HepG2 (cell line): ENCODE data around the gene NPPC. TPM values are rescaled to one million over a fixed set of nuclear protein-coding genes. Genes with fewer than 3 reads are reported as not detected.

ENCODE experiments used
- AGO1 ChIP-seq: fragments of 200-400 bp; formaldehyde crosslinking; IDR thresholded peaks from 2 replicates; pipeline ENCODE4 v1.6.1; 2017; ENCODE audit warnings: mild to moderate bottlenecking, low read depth, low read length, moderate library complexity; ENCODE audit not compliant: poor library complexity, severe bottlenecking
- FOXM1 ChIP-seq: sonication (generic); formaldehyde crosslinking; IDR thresholded peaks from 2 replicates; pipeline ENCODE4 v1.5.0; 2020; ENCODE audit warnings: missing genetic modification reagents
- KLF11 ChIP-seq: IDR thresholded peaks from 2 replicates; pipeline ENCODE4 v1.6.1; 2016; ENCODE audit warnings: missing compliant biosample characterization
- KLF16 ChIP-seq, 2 experiments: sonication (generic) in 1 of 2; formaldehyde crosslinking in 1 of 2; IDR thresholded peaks; 2 replicates each; pipeline versions ENCODE4 v1.6.1 to v1.8.0; 2016 to 2023; ENCODE audit warnings: missing genetic modification reagents in 2 of 2, missing compliant biosample characterization in 1 of 2
- MAFK ChIP-seq, 2 experiments: IDR thresholded peaks in 1 of 2; conservative IDR thresholded peaks in 1 of 2; 2 replicates each; pipeline ENCODE4 v1.6.1; 2011; ENCODE audit warnings: improper control_type of control experiment in 2 of 2, low read length in 2 of 2
- NFKBIZ ChIP-seq: IDR thresholded peaks from 2 replicates; pipeline ENCODE4 v1.6.1; 2018; ENCODE audit warnings: missing genetic modification reagents, missing compliant biosample characterization
- ONECUT2 ChIP-seq: sonication (generic); formaldehyde crosslinking; IDR thresholded peaks from 2 replicates; pipeline ENCODE4 v1.4.0; 2020; ENCODE audit warnings: missing genetic modification reagents
- PAWR ChIP-seq: sonication (generic); formaldehyde crosslinking; IDR thresholded peaks from 2 replicates; pipeline ENCODE4 v1.4.0; 2020; ENCODE audit warnings: missing genetic modification reagents, mild to moderate bottlenecking, borderline replicate concordance
- PHF20 ChIP-seq: sonication (generic); formaldehyde crosslinking; IDR thresholded peaks from 2 replicates; pipeline ENCODE4 v1.5.0; 2020; ENCODE audit warnings: mild to moderate bottlenecking, missing genetic modification reagents
- PPARG ChIP-seq: conservative IDR thresholded peaks from 2 replicates; pipeline ENCODE4 v1.6.1; 2016; ENCODE audit warnings: missing biosample characterization, missing genetic modification reagents
- RFX3 ChIP-seq: IDR thresholded peaks from 2 replicates; pipeline ENCODE4 v1.6.1; 2016; ENCODE audit warnings: missing biosample characterization, missing genetic modification reagents
- RFX5 ChIP-seq: IDR thresholded peaks from 2 replicates; pipeline ENCODE4 v1.6.1; 2011; ENCODE audit warnings: low read depth, low read length, improper control_type of control experiment
- THAP8 ChIP-seq: sonication (generic); formaldehyde crosslinking; IDR thresholded peaks from 2 replicates; pipeline ENCODE4 v1.5.1; 2020; ENCODE audit warnings: missing genetic modification reagents, mild to moderate bottlenecking, borderline replicate concordance
- TMF1 ChIP-seq: sonication (generic); formaldehyde crosslinking; IDR thresholded peaks from 2 replicates; pipeline ENCODE4 v1.8.1; 2022; ENCODE audit warnings: low read depth, missing genetic modification reagents
- ZBTB1 ChIP-seq: sonication (generic); formaldehyde crosslinking; IDR thresholded peaks from 2 replicates; pipeline ENCODE4 v1.4.0; 2020; ENCODE audit warnings: missing genetic modification reagents, borderline replicate concordance
- ZMYM3 ChIP-seq: sonication (generic); formaldehyde crosslinking; IDR thresholded peaks from 2 replicates; pipeline ENCODE4 v1.5.1; 2020; ENCODE audit warnings: mild to moderate bottlenecking, missing genetic modification reagents
- ZNF253 ChIP-seq: sonication (generic); formaldehyde crosslinking; IDR thresholded peaks from 2 replicates; pipeline ENCODE4 v1.8.0; 2022; ENCODE audit warnings: mild to moderate bottlenecking, missing genetic modification reagents, borderline replicate concordance
- ZNF326 ChIP-seq: sonication (generic); formaldehyde crosslinking; IDR thresholded peaks from 2 replicates; pipeline ENCODE4 v1.4.0; 2020; ENCODE audit warnings: missing genetic modification reagents, borderline replicate concordance
- ZNF367 ChIP-seq: sonication (generic); formaldehyde crosslinking; IDR thresholded peaks from 2 replicates; pipeline ENCODE4 v1.4.0; 2020; ENCODE audit warnings: missing genetic modification reagents, borderline replicate concordance
- ZNF460 ChIP-seq: sonication (generic); formaldehyde crosslinking; IDR thresholded peaks from 2 replicates; pipeline ENCODE4 v1.5.1; 2020; ENCODE audit warnings: missing genetic modification reagents, mild to moderate bottlenecking, borderline replicate concordance
- ZNF468 ChIP-seq: sonication (generic); formaldehyde crosslinking; IDR thresholded peaks from 2 replicates; pipeline ENCODE4 v1.8.0; 2022; ENCODE audit warnings: mild to moderate bottlenecking, moderate library complexity, missing genetic modification reagents
- ZNF558 ChIP-seq: sonication (generic); formaldehyde crosslinking; IDR thresholded peaks from 2 replicates; pipeline ENCODE4 v1.9.0; 2022; ENCODE audit warnings: mild to moderate bottlenecking, missing genetic modification reagents, borderline replicate concordance
- ZNF788 ChIP-seq: sonication (generic); formaldehyde crosslinking; IDR thresholded peaks from 2 replicates; pipeline ENCODE4 v1.5.0; 2020; ENCODE audit warnings: mild to moderate bottlenecking, missing genetic modification reagents, borderline replicate concordance
- ZSCAN29 ChIP-seq: sonication (generic); formaldehyde crosslinking; conservative IDR thresholded peaks from 2 replicates; pipeline ENCODE4 v1.4.0; 2020; ENCODE audit warnings: mild to moderate bottlenecking, missing genetic modification reagents
- polyA plus RNA-seq, 8 experiments: library from polyadenylated mRNA; depleted of rRNA in 3 of 8; stranded (reverse) in 7 of 8; unstranded in 1 of 8; fragments of >200 nt; fragmentation: Illumina TruSeq in 4 of 8; extraction: Trizol in 4 of 8; gene quantifications; 2 replicates each; pipeline versions ENCODE4 v1.2.1 to v1.2.3, GENCODE V29; 2011 to 2016; ENCODE audit warnings: low read depth in 4 of 8, missing spikeins in 1 of 8, mixed read lengths in 1 of 8; ENCODE audit not compliant: insufficient read depth in 1 of 8
- total RNA-seq, 5 experiments: library from RNA; depleted of rRNA; stranded (reverse); fragments of >200 nt; fragmentation: Illumina TruSeq; extraction: Trizol; gene quantifications; 2 replicates each; pipeline ENCODE4 v1.2.3, GENCODE V29; 2016; ENCODE audit warnings: low read depth in 1 of 5
- TF ChIP-seq, protein P1 (sequence below): sonication (generic); formaldehyde crosslinking; IDR thresholded peaks from 2 replicates; pipeline ENCODE4 v1.4.0; 2020; ENCODE audit warnings: mild to moderate bottlenecking, missing genetic modification reagents

Gene NPPC
- total and polyA plus RNA-seq, 2 of the 13 experiments (the other 11 are each of a cell fraction or from before 2014, with no cell fraction given), result 0.11 TPM; not detected in 1

DNA sequence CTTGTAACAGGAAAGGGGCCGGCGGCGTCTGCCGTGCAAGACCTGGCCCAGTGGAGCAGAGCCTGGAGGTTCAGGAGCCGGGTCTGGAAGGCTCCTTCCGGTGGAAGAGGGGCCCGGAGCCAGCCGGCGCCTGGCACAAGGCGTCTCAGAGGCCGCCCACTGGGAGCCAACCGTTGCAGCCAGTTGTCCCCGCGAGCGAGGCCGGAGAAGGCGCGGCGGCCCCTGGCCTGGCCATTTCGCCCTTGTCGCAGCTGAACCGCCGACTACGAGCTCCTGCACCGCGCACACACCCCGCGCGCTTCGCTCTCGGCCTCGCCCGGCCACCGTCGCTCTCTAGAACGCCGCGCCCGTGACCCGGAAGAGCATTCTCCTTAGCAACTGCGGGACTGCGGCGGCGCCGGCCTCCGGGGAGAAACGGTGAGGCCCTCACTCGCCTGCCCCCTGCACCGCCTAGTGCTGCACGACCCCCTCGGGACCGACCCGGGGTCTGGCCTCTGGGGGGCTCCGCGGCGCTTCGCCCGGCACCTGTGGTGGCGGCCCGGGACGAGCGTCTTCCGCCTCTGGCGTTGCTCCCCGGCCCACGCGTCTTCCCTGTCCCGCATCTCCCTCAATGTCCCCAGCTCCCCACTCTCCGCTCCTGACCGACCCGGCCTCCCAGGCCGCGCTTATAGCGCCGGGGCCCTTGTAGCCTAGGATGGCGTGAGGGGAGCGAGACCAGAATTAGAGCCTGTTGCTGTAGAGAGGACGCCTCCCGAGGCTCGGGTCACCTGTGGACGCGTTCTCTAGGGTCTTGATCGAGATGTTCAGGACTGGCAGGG lies 35.4 kb upstream of the NPPC start, which contains the start of gene DIS3L2 (continued):
- TF ChIP-seq, protein P1, sequence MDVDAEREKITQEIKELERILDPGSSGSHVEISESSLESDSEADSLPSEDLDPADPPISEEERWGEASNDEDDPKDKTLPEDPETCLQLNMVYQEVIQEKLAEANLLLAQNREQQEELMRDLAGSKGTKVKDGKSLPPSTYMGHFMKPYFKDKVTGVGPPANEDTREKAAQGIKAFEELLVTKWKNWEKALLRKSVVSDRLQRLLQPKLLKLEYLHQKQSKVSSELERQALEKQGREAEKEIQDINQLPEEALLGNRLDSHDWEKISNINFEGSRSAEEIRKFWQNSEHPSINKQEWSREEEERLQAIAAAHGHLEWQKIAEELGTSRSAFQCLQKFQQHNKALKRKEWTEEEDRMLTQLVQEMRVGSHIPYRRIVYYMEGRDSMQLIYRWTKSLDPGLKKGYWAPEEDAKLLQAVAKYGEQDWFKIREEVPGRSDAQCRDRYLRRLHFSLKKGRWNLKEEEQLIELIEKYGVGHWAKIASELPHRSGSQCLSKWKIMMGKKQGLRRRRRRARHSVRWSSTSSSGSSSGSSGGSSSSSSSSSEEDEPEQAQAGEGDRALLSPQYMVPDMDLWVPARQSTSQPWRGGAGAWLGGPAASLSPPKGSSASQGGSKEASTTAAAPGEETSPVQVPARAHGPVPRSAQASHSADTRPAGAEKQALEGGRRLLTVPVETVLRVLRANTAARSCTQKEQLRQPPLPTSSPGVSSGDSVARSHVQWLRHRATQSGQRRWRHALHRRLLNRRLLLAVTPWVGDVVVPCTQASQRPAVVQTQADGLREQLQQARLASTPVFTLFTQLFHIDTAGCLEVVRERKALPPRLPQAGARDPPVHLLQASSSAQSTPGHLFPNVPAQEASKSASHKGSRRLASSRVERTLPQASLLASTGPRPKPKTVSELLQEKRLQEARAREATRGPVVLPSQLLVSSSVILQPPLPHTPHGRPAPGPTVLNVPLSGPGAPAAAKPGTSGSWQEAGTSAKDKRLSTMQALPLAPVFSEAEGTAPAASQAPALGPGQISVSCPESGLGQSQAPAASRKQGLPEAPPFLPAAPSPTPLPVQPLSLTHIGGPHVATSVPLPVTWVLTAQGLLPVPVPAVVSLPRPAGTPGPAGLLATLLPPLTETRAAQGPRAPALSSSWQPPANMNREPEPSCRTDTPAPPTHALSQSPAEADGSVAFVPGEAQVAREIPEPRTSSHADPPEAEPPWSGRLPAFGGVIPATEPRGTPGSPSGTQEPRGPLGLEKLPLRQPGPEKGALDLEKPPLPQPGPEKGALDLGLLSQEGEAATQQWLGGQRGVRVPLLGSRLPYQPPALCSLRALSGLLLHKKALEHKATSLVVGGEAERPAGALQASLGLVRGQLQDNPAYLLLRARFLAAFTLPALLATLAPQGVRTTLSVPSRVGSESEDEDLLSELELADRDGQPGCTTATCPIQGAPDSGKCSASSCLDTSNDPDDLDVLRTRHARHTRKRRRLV (CRISPR knock-in tag), result peak; percentile 26; the same call in 1 of the 2 replicates
- peak; percentile 89; the same call in 1 of the 2 replicates for TF ChIP-seq TMF1
- peak; percentile 81; the same call in 1 of the 2 replicates for TF ChIP-seq ZNF558 (CRISPR knock-in tag)
- no peak for TF ChIP-seq ONECUT2 (CRISPR knock-in tag)
- TF ChIP-seq MAFK (conservative IDR thresholded peaks at IDR 0.05 in 1 of 2, IDR thresholded peaks at IDR 0.05 in 1 of 2; ENCODE audit: low read length in 2 of 2), result no peak
- TF ChIP-seq NFKBIZ, result peak; percentile 9; the same call in 1 of the 2 replicates
- TF ChIP-seq ZNF253 (CRISPR knock-in tag), result peak; percentile 86; the same call in 1 of the 2 replicates
- peak; percentile 93 for TF ChIP-seq ZNF468 (CRISPR knock-in tag)
- TF ChIP-seq ZNF460 (CRISPR knock-in tag), result peak; percentile 59; the same call in 1 of the 2 replicates
- 0 out of 2 replicates have a peak, but pooled peaks have one; percentile 19 for TF ChIP-seq FOXM1 (CRISPR knock-in tag)
- TF ChIP-seq AGO1, result no peak
- TF ChIP-seq ZSCAN29 (CRISPR knock-in tag), result peak; percentile 59; the same call in 1 of the 2 replicates
- peak; percentile 76 for TF ChIP-seq RFX3 (CRISPR knock-in tag)
- peak; percentile 84; the same call in 1 of the 2 replicates for TF ChIP-seq ZMYM3 (CRISPR knock-in tag)
- TF ChIP-seq RFX5, result peak; percentile 35; the same call in 1 of the 2 replicates
- peak; percentile 64; the same call in 1 of the 2 replicates for TF ChIP-seq THAP8 (CRISPR knock-in tag)
- TF ChIP-seq PPARG (CRISPR knock-in tag), result no peak
- peak; percentile 32; the same call in 1 of the 2 replicates for TF ChIP-seq ZBTB1 (CRISPR knock-in tag)
- TF ChIP-seq PHF20 (CRISPR knock-in tag), result peak; percentile 99
- TF ChIP-seq KLF11, result no peak
- peak in 1 of 2 experiments; percentile 94; a peak in 2 of 4 replicates for TF ChIP-seq KLF16 (CRISPR knock-in tag; IDR thresholded peaks at IDR 0.05)
- peak; percentile 74; the same call in 1 of the 2 replicates for TF ChIP-seq ZNF367
- peak; percentile 81; the same call in 1 of the 2 replicates for TF ChIP-seq PAWR (CRISPR knock-in tag)
- peak; percentile 88; the same call in 1 of the 2 replicates for TF ChIP-seq ZNF788 (CRISPR knock-in tag)
- no peak for TF ChIP-seq ZNF326 (CRISPR knock-in tag)
